Measurements from ENCODE around the gene BAIAP2.
"Not testable (repeated sequence)": the region's sequence is repeated elsewhere in the genome, so short reads cannot be mapped to it uniquely, and the experiment has no call there.

The BAIAP2 gene

GRCh38 chr17:81012574-81013447 is 22.1 kb upstream of the BAIAP2 start:
- H3K9me3 ChIP-seq (ENCODE audit: severe bottlenecking): peaks cover 21% of the 10 kb centered on the region
- no peak for DNase-seq
- TF ChIP-seq CTCF (IDR thresholded peaks at IDR 0.05; ENCODE audit: low read depth, low read length): no peak
- H3K27me3 ChIP-seq (ENCODE audit: insufficient read depth, low read depth, severe bottlenecking): no peaks in the 10 kb centered on the region
- no peak overlapping the region for H3K4me3 ChIP-seq (ENCODE audit: low read depth, low read length)
- H3K36me3 ChIP-seq: no peaks in the 10 kb centered on the region
- no peak overlapping the region for H3K27ac ChIP-seq

GRCh38 chr17:81013642-81014041 is 21.3 kb upstream of the BAIAP2 start:
- Histone ChIP-seq H3K9me3 (ENCODE audit: severe bottlenecking) (peaks cover 21% of the 10 kb centered on the region), H3K36me3 (no peaks in the 10 kb centered on the region), H3K4me3 (ENCODE audit: low read depth, low read length) (no peak overlapping the region), H3K27ac (no peak overlapping the region), H3K27me3 (ENCODE audit: insufficient read depth, low read depth, severe bottlenecking) (no peaks in the 10 kb centered on the region)
- TF ChIP-seq CTCF (IDR thresholded peaks at IDR 0.05; ENCODE audit: low read depth, low read length): no peak
- DNase-seq: no peak

GRCh38 chr17:81015136-81015535 is 19.8 kb upstream of the BAIAP2 start:
- Histone ChIP-seq H3K4me3 (ENCODE audit: low read depth, low read length) (no peak overlapping the region), H3K36me3 (no peaks in the 10 kb centered on the region), H3K9me3 (ENCODE audit: severe bottlenecking) (peaks cover 21% of the 10 kb centered on the region), H3K27me3 (ENCODE audit: insufficient read depth, low read depth, severe bottlenecking) (no peaks in the 10 kb centered on the region), H3K27ac (no peak overlapping the region)
- no peak for DNase-seq
- TF ChIP-seq CTCF (IDR thresholded peaks at IDR 0.05; ENCODE audit: low read depth, low read length): no peak

- H3K27me3 ChIP-seq (ENCODE audit: insufficient read depth, low read depth, severe bottlenecking): no peaks in the 10 kb centered on the region
- H3K9me3 ChIP-seq (ENCODE audit: severe bottlenecking): peaks cover 11% of the 10 kb centered on the region
- TF ChIP-seq CTCF (IDR thresholded peaks at IDR 0.05; ENCODE audit: low read depth, low read length): no peak
- no peak overlapping the region for H3K4me3 ChIP-seq (ENCODE audit: low read depth, low read length)
- no peaks in the 10 kb centered on the region for H3K36me3 ChIP-seq
- no peak for DNase-seq
- no peak overlapping the region for H3K27ac ChIP-seq
These were observed 18.4 kb upstream of the BAIAP2 start for GRCh38 chr17:81016575-81016974.

- Histone ChIP-seq H3K27ac (peak overlapping the region; percentile 85), H3K4me3 (ENCODE audit: low read depth, low read length) (peak overlapping the region; percentile 43)
- not testable (repeated sequence) for H3K9me3 ChIP-seq (ENCODE audit: severe bottlenecking); H3K36me3 ChIP-seq; H3K27me3 ChIP-seq (ENCODE audit: insufficient read depth, low read depth, severe bottlenecking); DNase-seq
These were observed 17.6 kb upstream of the BAIAP2 start for GRCh38 chr17:81017330-81017729.

- DNase-seq: peak; percentile 95
- no peak for TF ChIP-seq CTCF (IDR thresholded peaks at IDR 0.05; ENCODE audit: low read depth, low read length)
- H3K4me3 ChIP-seq (ENCODE audit: low read depth, low read length): peak overlapping the region; percentile 43
These were observed 16.7 kb upstream of the BAIAP2 start for GRCh38 chr17:81018044-81018802.

More at GRCh38 chr17:81018044-81018802, 16.7 kb upstream of the BAIAP2 start:
- Histone ChIP-seq H3K36me3 (no peaks in the 10 kb centered on the region), H3K27ac (peak overlapping the region; percentile 85), H3K27me3 (ENCODE audit: insufficient read depth, low read depth, severe bottlenecking) (no peaks in the 10 kb centered on the region), H3K9me3 (ENCODE audit: severe bottlenecking) (peaks cover 7% of the 10 kb centered on the region)

Data from WERI-Rb-1 (cell line).